22Rv1 (cell line): ENCODE results near the gene ABCA7.

Experiments
- ZFX ChIP-seq: fragments of 450-650 bp; IDR thresholded peaks from 2 replicates; pipeline ENCODE4 v1.6.1; 2017; ENCODE audit warnings: antibody characterized with exemption, borderline replicate concordance
- TF ChIP-seq, protein P1 (sequence below): fragments of 450-650 bp; IDR thresholded peaks from 2 replicates; pipeline ENCODE4 v1.5.1; 2017; ENCODE audit warnings: mild to moderate bottlenecking

DNA sequence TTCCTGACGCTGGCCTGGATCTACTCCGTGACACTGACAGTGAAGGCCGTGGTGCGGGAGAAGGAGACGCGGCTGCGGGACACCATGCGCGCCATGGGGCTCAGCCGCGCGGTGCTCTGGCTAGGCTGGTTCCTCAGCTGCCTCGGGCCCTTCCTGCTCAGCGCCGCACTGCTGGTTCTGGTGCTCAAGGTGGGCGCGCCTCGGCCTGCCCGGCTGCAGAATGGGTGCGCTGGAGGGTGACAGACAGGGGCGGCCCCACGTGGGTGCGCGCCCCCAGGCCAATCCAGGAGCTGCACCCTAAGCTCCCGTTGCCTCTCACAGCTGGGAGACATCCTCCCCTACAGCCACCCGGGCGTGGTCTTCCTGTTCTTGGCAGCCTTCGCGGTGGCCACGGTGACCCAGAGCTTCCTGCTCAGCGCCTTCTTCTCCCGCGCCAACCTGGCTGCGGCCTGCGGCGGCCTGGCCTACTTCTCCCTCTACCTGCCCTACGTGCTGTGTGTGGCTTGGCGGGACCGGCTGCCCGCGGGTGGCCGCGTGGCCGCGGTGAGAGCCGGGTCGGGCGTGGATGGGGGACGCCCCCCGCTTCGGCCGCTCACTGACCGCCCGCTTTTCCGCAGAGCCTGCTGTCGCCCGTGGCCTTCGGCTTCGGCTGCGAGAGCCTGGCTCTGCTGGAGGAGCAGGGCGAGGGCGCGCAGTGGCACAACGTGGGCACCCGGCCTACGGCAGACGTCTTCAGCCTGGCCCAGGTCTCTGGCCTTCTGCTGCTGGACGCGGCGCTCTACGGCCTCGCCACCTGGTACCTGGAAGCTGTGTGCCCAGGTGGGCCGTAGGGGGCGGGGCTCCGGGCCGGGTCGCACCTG lies 7.2 kb downstream of the ABCA7 start:
- TF ChIP-seq, protein P1, sequence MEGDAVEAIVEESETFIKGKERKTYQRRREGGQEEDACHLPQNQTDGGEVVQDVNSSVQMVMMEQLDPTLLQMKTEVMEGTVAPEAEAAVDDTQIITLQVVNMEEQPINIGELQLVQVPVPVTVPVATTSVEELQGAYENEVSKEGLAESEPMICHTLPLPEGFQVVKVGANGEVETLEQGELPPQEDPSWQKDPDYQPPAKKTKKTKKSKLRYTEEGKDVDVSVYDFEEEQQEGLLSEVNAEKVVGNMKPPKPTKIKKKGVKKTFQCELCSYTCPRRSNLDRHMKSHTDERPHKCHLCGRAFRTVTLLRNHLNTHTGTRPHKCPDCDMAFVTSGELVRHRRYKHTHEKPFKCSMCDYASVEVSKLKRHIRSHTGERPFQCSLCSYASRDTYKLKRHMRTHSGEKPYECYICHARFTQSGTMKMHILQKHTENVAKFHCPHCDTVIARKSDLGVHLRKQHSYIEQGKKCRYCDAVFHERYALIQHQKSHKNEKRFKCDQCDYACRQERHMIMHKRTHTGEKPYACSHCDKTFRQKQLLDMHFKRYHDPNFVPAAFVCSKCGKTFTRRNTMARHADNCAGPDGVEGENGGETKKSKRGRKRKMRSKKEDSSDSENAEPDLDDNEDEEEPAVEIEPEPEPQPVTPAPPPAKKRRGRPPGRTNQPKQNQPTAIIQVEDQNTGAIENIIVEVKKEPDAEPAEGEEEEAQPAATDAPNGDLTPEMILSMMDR: no peak
- no peak for TF ChIP-seq ZFX
